ENCODE measurements around the gene CHST12.
"Not testable (repeated sequence)": the region's sequence is repeated elsewhere in the genome, so short reads cannot be mapped to it uniquely, and the experiment has no call there.

Gene CHST12

GRCh38 chr7:2416063-2416462, 12.7 kb downstream of the CHST12 start:
- no peak for TF ChIP-seq CTCF (IDR thresholded peaks at IDR 0.05; ENCODE audit: low read length, missing control alignments)
- DNase-seq (ENCODE audit: low read depth), result no peak
- no peak overlapping the region for H3K4me3 ChIP-seq (replicated peaks; ENCODE audit: low read depth, low read length)

- no peak for DNase-seq (ENCODE audit: low read depth)
- no peak overlapping the region for H3K4me3 ChIP-seq (replicated peaks; ENCODE audit: low read depth, low read length)
- TF ChIP-seq CTCF (IDR thresholded peaks at IDR 0.05; ENCODE audit: low read length, missing control alignments), result no peak
Observed at GRCh38 chr7:2416650-2417049, 13.2 kb downstream of the CHST12 start.

- H3K4me3 ChIP-seq (replicated peaks; ENCODE audit: low read depth, low read length); DNase-seq (ENCODE audit: low read depth): not testable (repeated sequence)
Observed at GRCh38 chr7:2417178-2417577, 13.8 kb downstream of the CHST12 start.

GRCh38 chr7:2417981-2418481, 14.6 kb downstream of the CHST12 start:
- TF ChIP-seq CTCF (IDR thresholded peaks at IDR 0.05; ENCODE audit: low read length, missing control alignments), result no peak
- no peak overlapping the region for H3K4me3 ChIP-seq (replicated peaks; ENCODE audit: low read depth, low read length)
- DNase-seq (ENCODE audit: low read depth), result no peak

- no peak for TF ChIP-seq CTCF (IDR thresholded peaks at IDR 0.05; ENCODE audit: low read length, missing control alignments)
- no peak overlapping the region for H3K4me3 ChIP-seq (replicated peaks; ENCODE audit: low read depth, low read length)
Observed at GRCh38 chr7:2420216-2420933, 17.0 kb downstream of the CHST12 start.

GRCh38 chr7:2421943-2422310, 18.5 kb downstream of the CHST12 start:
- no peak for TF ChIP-seq CTCF (IDR thresholded peaks at IDR 0.05; ENCODE audit: low read length, missing control alignments)
- no peak for DNase-seq (ENCODE audit: low read depth)
- no peak overlapping the region for H3K4me3 ChIP-seq (replicated peaks; ENCODE audit: low read depth, low read length)

More at GRCh38 chr7:2420216-2420933, 17.0 kb downstream of the CHST12 start:
- no peak for DNase-seq (ENCODE audit: low read depth)

GRCh38 chr7:2425749-2426148, 22.3 kb downstream of the CHST12 start:
- TF ChIP-seq CTCF (IDR thresholded peaks at IDR 0.05; ENCODE audit: low read length, missing control alignments), result no peak

More at GRCh38 chr7:2425749-2426148, 22.3 kb downstream of the CHST12 start:
- no peak for DNase-seq (ENCODE audit: low read depth)
- no peak overlapping the region for H3K4me3 ChIP-seq (replicated peaks; ENCODE audit: low read depth, low read length)

All from fibroblast of pulmonary artery (primary cell).